ENCODE data around the gene CACNA1H. TPM values are rescaled to one million over a fixed set of nuclear protein-coding genes. Genes with fewer than 3 reads are reported as not detected.

CACNA1H gene
- total and polyA plus RNA-seq, 9 of the 15 experiments (the other 6 are each of a cell fraction or from before 2014, with no cell fraction given), result 0.10 to 0.18 TPM; not detected in 7

- Histone ChIP-seq H3K9me3 (replicated peaks; ENCODE audit: control insufficient read depth, insufficient read depth, low read depth, low read length) (no peaks in the 10 kb centered on the region), H3K36me3 (ENCODE audit: control insufficient read depth, insufficient read depth, low read length) (no peaks in the 10 kb centered on the region), H3K27me3 (ENCODE audit: control insufficient read depth in 2 of 2, insufficient read depth in 2 of 2, low read length in 2 of 2) (peaks cover 0 to 15% of the 10 kb centered on the region in 2 experiments; a peak in 2 of 5 replicates), H3K4me1 (replicated peaks in 1 of 2; ENCODE audit: control insufficient read depth in 2 of 2, insufficient read depth in 2 of 2, low read length in 2 of 2) (peaks cover 0 to 69% of the 10 kb centered on the region in 2 experiments; a peak in 3 of 5 replicates), H4K20me1 (replicated peaks; ENCODE audit: control insufficient read depth, insufficient read depth, low read length) (peaks cover 6% of the 10 kb centered on the region; the same call in 1 of the 2 replicates), H3K79me2 (ENCODE audit: control insufficient read depth, insufficient read depth, low read length) (no peaks in the 10 kb centered on the region), H3K4me3 (no peak overlapping the region), H3K9ac (ENCODE audit: insufficient read depth in 1 of 2, low read depth in 2 of 2, low read length in 2 of 2) (no peak overlapping the region), H3K9me1 (ENCODE audit: control insufficient read depth, insufficient read depth, low read length) (no peaks in the 10 kb centered on the region), H2AFZ (ENCODE audit: low read depth, low read length) (no peak overlapping the region), H3K4me2 (ENCODE audit: insufficient read depth, low read length) (no peak overlapping the region), H3K27ac (ENCODE audit: extremely low read depth, low read depth, low read length) (no peak overlapping the region)
- ATAC-seq (no peak), DNase-seq (ENCODE audit: extremely low read depth in 1 of 4, low spot score in 3 of 4) (no peak), FAIRE-seq (no peak)
- no TSS peak for BruUV-seq (replicated peaks)
- CTCF ChIA-PET (ENCODE audit: low intra/inter-chr PET ratio), result interaction anchor here (1.8 to 3.5 kb wide), 2 partner anchors 88 to 382 kb away, joined by 6 to 38 read pairs; no protein-coding TSS in a partner anchor
- POLR2A ChIA-PET, result interaction anchor here (0.6 kb wide), 1 partner anchor 241 kb away, joined by 3 read pairs; no protein-coding TSS in a partner anchor
- WGBS (ENCODE audit: insufficient coverage, low coverage, missing lambda C conversion rate), result 3% methylated on average over 13 of the region's 14 CpGs
- in situ Hi-C loops (cut with MboI) (loop anchor here (5.0 kb wide), 1 partner anchor 83 kb away; no protein-coding TSS in a partner anchor), intact Hi-C loops (cut with micrococcal nuclease) (loop anchor here (2.0 kb wide), 1 partner anchor 89 kb away; no protein-coding TSS in a partner anchor)
- TF ChIP-seq ZFX (CRISPR knock-in tag; IDR thresholded peaks at IDR 0.05) (peak; percentile 27; the same call in 1 of the 2 replicates), POLR3A (IDR thresholded peaks at IDR 0.05; ENCODE audit: borderline replicate concordance, extremely low read depth, insufficient read depth, insufficient read length) (no peak), ZNF165 (CRISPR knock-in tag; IDR thresholded peaks at IDR 0.05; ENCODE audit: borderline replicate concordance) (no peak)
- TF ChIP-seq, protein P1, sequence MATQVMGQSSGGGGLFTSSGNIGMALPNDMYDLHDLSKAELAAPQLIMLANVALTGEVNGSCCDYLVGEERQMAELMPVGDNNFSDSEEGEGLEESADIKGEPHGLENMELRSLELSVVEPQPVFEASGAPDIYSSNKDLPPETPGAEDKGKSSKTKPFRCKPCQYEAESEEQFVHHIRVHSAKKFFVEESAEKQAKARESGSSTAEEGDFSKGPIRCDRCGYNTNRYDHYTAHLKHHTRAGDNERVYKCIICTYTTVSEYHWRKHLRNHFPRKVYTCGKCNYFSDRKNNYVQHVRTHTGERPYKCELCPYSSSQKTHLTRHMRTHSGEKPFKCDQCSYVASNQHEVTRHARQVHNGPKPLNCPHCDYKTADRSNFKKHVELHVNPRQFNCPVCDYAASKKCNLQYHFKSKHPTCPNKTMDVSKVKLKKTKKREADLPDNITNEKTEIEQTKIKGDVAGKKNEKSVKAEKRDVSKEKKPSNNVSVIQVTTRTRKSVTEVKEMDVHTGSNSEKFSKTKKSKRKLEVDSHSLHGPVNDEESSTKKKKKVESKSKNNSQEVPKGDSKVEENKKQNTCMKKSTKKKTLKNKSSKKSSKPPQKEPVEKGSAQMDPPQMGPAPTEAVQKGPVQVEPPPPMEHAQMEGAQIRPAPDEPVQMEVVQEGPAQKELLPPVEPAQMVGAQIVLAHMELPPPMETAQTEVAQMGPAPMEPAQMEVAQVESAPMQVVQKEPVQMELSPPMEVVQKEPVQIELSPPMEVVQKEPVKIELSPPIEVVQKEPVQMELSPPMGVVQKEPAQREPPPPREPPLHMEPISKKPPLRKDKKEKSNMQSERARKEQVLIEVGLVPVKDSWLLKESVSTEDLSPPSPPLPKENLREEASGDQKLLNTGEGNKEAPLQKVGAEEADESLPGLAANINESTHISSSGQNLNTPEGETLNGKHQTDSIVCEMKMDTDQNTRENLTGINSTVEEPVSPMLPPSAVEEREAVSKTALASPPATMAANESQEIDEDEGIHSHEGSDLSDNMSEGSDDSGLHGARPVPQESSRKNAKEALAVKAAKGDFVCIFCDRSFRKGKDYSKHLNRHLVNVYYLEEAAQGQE (IDR thresholded peaks at IDR 0.05; ENCODE audit: borderline replicate concordance), result no peak
- TF ChIP-seq, protein P1 (CRISPR knock-in tag; IDR thresholded peaks at IDR 0.05; ENCODE audit: low read depth), result no peak
- TF ChIP-seq, protein P2, sequence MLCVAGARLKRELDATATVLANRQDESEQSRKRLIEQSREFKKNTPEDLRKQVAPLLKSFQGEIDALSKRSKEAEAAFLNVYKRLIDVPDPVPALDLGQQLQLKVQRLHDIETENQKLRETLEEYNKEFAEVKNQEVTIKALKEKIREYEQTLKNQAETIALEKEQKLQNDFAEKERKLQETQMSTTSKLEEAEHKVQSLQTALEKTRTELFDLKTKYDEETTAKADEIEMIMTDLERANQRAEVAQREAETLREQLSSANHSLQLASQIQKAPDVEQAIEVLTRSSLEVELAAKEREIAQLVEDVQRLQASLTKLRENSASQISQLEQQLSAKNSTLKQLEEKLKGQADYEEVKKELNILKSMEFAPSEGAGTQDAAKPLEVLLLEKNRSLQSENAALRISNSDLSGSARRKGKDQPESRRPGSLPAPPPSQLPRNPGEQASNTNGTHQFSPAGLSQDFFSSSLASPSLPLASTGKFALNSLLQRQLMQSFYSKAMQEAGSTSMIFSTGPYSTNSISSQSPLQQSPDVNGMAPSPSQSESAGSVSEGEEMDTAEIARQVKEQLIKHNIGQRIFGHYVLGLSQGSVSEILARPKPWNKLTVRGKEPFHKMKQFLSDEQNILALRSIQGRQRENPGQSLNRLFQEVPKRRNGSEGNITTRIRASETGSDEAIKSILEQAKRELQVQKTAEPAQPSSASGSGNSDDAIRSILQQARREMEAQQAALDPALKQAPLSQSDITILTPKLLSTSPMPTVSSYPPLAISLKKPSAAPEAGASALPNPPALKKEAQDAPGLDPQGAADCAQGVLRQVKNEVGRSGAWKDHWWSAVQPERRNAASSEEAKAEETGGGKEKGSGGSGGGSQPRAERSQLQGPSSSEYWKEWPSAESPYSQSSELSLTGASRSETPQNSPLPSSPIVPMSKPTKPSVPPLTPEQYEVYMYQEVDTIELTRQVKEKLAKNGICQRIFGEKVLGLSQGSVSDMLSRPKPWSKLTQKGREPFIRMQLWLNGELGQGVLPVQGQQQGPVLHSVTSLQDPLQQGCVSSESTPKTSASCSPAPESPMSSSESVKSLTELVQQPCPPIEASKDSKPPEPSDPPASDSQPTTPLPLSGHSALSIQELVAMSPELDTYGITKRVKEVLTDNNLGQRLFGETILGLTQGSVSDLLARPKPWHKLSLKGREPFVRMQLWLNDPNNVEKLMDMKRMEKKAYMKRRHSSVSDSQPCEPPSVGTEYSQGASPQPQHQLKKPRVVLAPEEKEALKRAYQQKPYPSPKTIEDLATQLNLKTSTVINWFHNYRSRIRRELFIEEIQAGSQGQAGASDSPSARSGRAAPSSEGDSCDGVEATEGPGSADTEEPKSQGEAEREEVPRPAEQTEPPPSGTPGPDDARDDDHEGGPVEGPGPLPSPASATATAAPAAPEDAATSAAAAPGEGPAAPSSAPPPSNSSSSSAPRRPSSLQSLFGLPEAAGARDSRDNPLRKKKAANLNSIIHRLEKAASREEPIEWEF (CRISPR knock-in tag; IDR thresholded peaks at IDR 0.05), result no peak
- TF ChIP-seq, protein P3, sequence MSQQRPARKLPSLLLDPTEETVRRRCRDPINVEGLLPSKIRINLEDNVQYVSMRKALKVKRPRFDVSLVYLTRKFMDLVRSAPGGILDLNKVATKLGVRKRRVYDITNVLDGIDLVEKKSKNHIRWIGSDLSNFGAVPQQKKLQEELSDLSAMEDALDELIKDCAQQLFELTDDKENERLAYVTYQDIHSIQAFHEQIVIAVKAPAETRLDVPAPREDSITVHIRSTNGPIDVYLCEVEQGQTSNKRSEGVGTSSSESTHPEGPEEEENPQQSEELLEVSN (IDR thresholded peaks at IDR 0.05; ENCODE audit: borderline replicate concordance in 1 of 2, extremely low read depth in 1 of 2, insufficient read depth in 1 of 2, insufficient read length in 1 of 2, low read depth in 1 of 2, low read length in 1 of 2, poor library complexity in 1 of 2, severe bottlenecking in 1 of 2), result peak in 1 of 2 experiments; percentile 44
These were observed 42.4 kb downstream of the CACNA1H start for GRCh38 chr16:1195393-1195666.

Data from K562 (cell line).